GM18505 (cell line): Measurements from ENCODE around the gene ZC3H7B.
"Not testable (repeated sequence)": the region's sequence is repeated elsewhere in the genome, so short reads cannot be mapped to it uniquely, and the experiment has no call there.

Source experiments
- ATAC-seq: cut with Tn5 transposase; IDR thresholded peaks from one replicate; pipeline ENCODE4 v1.9.1; 2021; ENCODE audit not compliant: unreplicated experiment
- POLR2A ChIP-seq: IDR thresholded peaks from 4 replicates; pipeline ENCODE4 v1.6.1; 2011; ENCODE audit warnings: borderline replicate concordance; ENCODE audit not compliant: insufficient read depth, insufficient read length; ENCODE audit errors: extremely low read depth

Gene ZC3H7B

GRCh38 chr22:41381329-41382097, 80.2 kb downstream of the ZC3H7B start, which contains the start of gene TEF:
TSS of gene TEF (plus strand) at chr22:41381942. CDS start at chr22:41382045, 103 bp downstream.
- ATAC-seq = peak; percentile 70
- TF ChIP-seq POLR2A = peak; percentile 54

- no peak for TF ChIP-seq POLR2A
- ATAC-seq = peak; percentile 25
Observed at GRCh38 chr22:41382098-41382578, 80.8 kb downstream of the ZC3H7B start.

- no peak for ATAC-seq
- no peak for TF ChIP-seq POLR2A
Observed at GRCh38 chr22:41382610-41383009, 81.3 kb downstream of the ZC3H7B start.

DNA sequence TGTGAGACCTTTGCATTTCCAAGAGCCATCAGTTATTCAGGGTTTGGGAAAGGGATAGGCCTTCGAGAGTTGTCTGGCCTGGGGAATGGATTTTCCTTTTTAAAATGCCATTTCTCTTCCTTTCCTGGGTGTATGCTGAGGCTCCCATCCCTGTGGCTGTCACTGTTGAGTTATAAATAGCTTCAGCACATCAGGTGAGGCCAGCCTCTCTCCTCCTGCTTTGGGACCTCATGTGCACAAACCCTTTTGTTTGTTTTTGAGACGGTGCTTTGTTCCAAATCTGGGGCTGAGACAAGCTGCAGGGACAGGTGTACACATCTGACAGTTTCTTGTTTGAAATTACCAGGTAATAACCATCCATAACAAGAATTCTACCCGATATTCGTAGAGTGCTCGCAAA, 81.8 kb downstream of the ZC3H7B start:
- no peak for TF ChIP-seq POLR2A
- ATAC-seq = no peak

DNA sequence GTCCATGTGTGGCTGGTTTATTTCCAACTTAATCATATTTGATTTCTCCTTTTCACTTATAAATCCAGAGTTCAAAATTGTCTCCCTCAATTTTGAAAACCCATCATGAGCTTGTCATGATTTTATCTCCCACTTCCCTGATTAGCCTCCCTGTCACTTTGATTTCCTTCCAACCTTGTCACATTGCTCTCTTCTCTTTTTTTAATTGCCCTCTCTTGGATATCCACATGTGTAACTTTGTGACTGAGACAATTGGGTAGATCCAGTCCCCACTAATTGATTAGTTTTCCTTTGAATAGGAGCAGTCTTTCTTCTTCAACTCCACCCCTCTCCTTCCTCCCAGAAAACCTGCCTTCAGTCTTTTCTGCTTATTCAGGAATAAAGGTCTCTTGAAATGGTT, 82.8 kb downstream of the ZC3H7B start:
- ATAC-seq = no peak
- no peak for TF ChIP-seq POLR2A

GRCh38 chr22:41387341-41387740, 86.0 kb downstream of the ZC3H7B start:
- TF ChIP-seq POLR2A = no peak
- ATAC-seq = no peak

DNA sequence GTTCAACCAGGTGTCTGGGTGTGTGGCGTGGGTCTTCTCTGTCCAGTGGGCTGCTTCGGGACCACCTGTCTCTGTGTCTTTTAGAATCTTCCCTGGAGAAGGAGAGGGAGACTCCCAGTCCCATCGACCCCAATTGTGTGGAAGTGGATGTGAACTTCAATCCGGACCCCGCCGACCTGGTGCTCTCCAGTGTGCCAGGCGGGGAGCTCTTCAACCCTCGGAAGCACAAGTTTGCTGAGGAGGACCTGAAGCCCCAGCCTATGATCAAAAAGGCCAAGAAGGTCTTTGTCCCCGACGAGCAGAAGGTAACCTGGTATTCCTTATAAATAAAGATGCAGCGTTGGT, 92.7 kb downstream of the ZC3H7B start:
- no peak for ATAC-seq
- no peak for TF ChIP-seq POLR2A

GRCh38 chr22:41395531-41396240, 94.4 kb downstream of the ZC3H7B start:
- no peak for TF ChIP-seq POLR2A
- ATAC-seq = no peak

- ATAC-seq = no peak
- no peak for TF ChIP-seq POLR2A
Observed at GRCh38 chr22:41397143-41397811, 96.0 kb downstream of the ZC3H7B start.

- TF ChIP-seq POLR2A = no peak
- no peak for ATAC-seq
Observed at GRCh38 chr22:41398921-41399320, 97.6 kb downstream of the ZC3H7B start.

DNA sequence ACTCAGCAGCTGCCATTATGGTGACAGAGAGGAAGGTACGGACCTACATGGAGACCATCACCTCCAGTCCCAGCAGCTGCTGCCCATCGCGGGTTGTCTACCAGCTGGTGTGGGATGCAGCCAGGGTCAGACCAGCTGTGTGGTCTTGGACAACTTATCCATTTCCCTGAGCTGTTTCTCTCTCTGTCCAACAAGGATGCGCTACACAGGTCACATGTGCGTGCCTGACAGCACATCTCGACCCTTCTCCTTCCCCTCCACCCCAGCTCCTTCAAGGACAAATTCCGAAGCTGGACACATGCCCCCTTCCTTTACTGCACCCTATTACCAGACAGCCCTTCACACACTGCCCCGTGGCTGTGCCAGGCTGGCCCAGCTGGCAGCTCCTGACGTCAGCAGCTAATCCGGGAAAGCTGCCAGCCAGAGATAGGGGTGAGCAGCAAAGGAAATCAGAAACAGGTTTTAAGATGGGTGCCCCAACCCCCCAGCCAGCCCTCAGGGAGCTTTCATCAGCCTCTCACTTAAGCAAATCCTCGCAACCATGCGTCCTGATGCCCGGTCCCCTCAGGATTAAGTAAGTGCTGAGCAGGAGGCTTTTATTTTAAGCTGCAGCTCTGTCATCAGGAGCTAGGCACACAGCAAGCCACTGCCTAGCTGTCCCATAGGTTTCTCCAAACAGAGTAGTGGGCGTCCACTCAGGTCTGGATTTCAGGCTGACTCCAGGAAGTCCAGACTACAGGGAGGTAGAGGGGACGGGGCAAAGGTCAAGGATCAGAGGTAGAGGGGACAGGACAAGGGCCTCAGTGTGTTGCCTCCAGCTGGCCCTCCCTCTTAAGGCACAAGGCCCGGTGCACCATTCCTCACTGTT, 100.7 kb downstream of the ZC3H7B start:
- no peak for ATAC-seq
- no peak for TF ChIP-seq POLR2A

GRCh38 chr22:41402851-41403250, 101.5 kb downstream of the ZC3H7B start:
- ATAC-seq = not testable (repeated sequence)

DNA sequence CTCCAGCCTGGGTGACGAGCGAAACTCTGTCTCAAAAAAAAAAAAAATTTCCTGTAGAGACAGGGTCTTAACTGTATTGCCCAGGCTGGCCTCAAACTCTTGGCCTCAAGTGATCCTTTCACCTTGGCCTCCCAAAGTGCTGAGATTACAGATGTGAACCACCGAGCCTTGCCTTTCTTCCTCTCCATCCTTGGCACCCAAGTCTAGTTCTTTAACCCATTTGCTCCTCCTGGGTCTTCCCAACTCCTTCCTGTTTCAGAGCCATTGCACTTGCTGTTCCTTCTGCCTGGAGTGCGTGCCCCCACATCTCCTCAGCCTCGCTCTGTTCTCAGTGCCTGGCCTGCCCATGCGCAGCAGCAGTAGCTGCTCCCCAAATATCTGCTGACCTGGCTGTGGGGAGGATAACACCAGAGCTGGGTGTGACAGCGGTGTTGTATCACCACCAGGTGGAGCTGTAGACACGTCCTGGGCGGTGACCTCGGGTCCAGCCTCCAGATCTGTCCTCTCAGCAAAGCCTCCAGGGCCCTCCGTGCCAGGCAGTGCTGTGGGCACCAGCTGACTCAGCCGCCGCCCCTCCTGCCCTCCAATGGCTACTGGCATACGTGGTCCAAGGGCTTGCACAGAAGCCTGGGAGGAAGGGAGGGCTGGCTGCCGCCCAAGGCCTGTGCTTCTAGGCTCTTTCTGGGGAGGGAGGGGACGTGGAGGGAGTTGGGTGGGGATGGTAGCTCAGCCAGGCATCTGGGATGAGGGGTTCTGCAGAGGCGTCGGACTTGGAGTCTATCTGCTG, 102.4 kb downstream of the ZC3H7B start:
- TF ChIP-seq POLR2A = no peak
- no peak for ATAC-seq

DNA sequence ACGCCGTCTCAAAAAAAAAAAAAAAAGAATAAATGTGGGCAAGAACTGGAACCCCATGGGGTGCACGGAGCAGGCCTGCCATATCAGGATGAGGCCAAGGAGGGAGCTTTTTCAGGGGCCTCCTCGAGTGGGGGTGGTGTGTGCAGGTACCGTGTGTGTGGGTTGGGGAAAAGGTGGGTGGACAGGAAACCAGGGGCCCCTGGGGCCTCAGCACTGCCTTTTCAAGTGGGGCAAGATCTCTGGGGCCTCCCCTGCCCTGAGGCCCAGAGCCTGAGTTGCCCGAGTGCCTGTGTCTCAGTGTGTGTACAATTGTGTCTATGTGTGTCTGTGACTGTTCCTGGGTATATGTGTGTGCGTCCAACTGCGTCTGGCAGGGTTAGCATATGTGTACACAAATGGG, 104.3 kb downstream of the ZC3H7B start:
- no peak for ATAC-seq
- TF ChIP-seq POLR2A = peak; percentile 26
